Thoracic aorta (tissue), 2 donors: ENCODE results near the gene LENG1. TPM values are rescaled to one million over a fixed set of nuclear protein-coding genes. Genes with fewer than 3 reads are reported as not detected.

Source experiments
- ATAC-seq: fragments of 150-250 bp; one replicate; pipeline ENCODE4 v1.8.0; 2017; ENCODE audit warnings: low read depth; ENCODE audit not compliant: insufficient number of reproducible peaks, low FRiP score
- DNase-seq: peaks from one replicate; pipeline ENCODE4 v3.0.0-alpha.2; 2020; ENCODE audit warnings: low spot score
- H3K27ac ChIP-seq, 2 donors: fragments of 200-600 bp; sonication (generic); 1 replicate in 1 of 2; 2 replicates in 1 of 2; pipeline ENCODE4 v1.5.1; 2016; ENCODE audit warnings: mild to moderate bottlenecking in 2 of 2, moderate library complexity in 2 of 2
- H3K27me3 ChIP-seq: fragments of 200-600 bp; sonication (generic); replicated peaks from 2 replicates; pipeline ENCODE4 v1.6.0; 2016; ENCODE audit warnings: mild to moderate bottlenecking; ENCODE audit not compliant: insufficient read depth
- H3K36me3 ChIP-seq: fragments of 200-600 bp; sonication (generic); one replicate; pipeline ENCODE4 v1.5.1; 2016
- H3K4me1 ChIP-seq, 2 donors: fragments of 200-600 bp; sonication (generic); 1 replicate in 1 of 2; 2 replicates in 1 of 2; pipeline versions ENCODE4 v1.5.1 to v1.6.0; 2016; ENCODE audit warnings: low read depth in 2 of 2, mild to moderate bottlenecking in 1 of 2; ENCODE audit not compliant: control insufficient read depth in 1 of 2
- H3K4me3 ChIP-seq: fragments of 200-600 bp; sonication (generic); 2 replicates; pipeline ENCODE4 v1.5.1; 2016; ENCODE audit warnings: mild to moderate bottlenecking
- H3K9me3 ChIP-seq: fragments of 200-600 bp; sonication (generic); 2 replicates; pipeline ENCODE4 v1.5.1; 2016
- CTCF ChIP-seq: fragments of 200-600 bp; sonication (generic); IDR thresholded peaks from one replicate; pipeline ENCODE4 v1.5.1; 2019; ENCODE audit warnings: antibody characterized with exemption
- total RNA-seq, 2 donors: library from RNA; depleted of rRNA; stranded (reverse); fragments of >200 nt; gene quantifications; one replicate each; pipeline versions ENCODE4 v1.1.0 to v1.2.3, GENCODE V29; 2016

LENG1 gene
- total RNA-seq, 2 donors from 2014 or later = 7.6 to 8.0 TPM

- Histone ChIP-seq H3K4me3 (peak overlapping the region; percentile 80), H3K27ac (peak overlapping the region; percentile 77 to 82), H3K36me3 (peaks cover 20% of the 10 kb centered on the region), H3K9me3 (no peaks in the 10 kb centered on the region), H3K27me3 (peaks cover 4% of the 10 kb centered on the region), H3K4me1 (peaks cover 16 to 29% of the 10 kb centered on the region in 2 donors)
- ATAC-seq (no peak), DNase-seq (no peak)
- no peak for TF ChIP-seq CTCF
Measured at GRCh38 chr19:54160182-54160811, 776 bp upstream of the LENG1 start.

- Histone ChIP-seq H3K27ac (peak overlapping the region; percentile 92 to 99), H3K4me1 (peaks cover 16 to 29% of the 10 kb centered on the region in 2 donors), H3K4me3 (peak overlapping the region; percentile 80), H3K9me3 (no peaks in the 10 kb centered on the region), H3K36me3 (peaks cover 31% of the 10 kb centered on the region), H3K27me3 (no peaks in the 10 kb centered on the region)
- TF ChIP-seq CTCF = no peak
- ATAC-seq (no peak), DNase-seq (no peak)
Measured at GRCh38 chr19:54158812-54159351, 639 bp downstream of the LENG1 start.

GRCh38 chr19:54156953-54157352, 2.6 kb downstream of the LENG1 start:
- Histone ChIP-seq H3K4me1 (peaks cover 16 to 28% of the 10 kb centered on the region in 2 donors), H3K27me3 (no peaks in the 10 kb centered on the region), H3K36me3 (peaks cover 48% of the 10 kb centered on the region), H3K4me3 (no peak overlapping the region), H3K27ac (no peak overlapping the region), H3K9me3 (no peaks in the 10 kb centered on the region)
- DNase-seq (no peak), ATAC-seq (no peak)
- no peak for TF ChIP-seq CTCF

DNA sequence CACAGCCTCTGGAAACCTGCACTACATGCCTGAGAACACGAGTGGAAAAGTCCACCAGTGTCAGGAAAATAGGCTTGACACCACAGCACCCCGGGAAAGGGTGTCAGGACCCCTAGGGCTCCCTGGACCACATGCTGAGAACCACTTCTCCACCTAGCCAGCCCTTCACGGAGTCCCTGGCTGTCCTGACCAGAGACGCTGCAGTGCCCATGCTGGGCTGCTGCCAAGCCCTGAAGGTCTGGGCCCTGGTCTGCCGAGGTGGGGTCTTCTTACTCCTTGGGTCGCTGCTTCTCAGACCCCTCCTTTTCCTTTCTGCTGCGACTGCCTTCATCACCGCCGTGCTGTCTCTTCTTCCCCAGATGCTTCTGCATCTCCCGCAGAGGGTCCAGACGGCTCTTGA, 3.0 kb downstream of the LENG1 start:
- DNase-seq (no peak), ATAC-seq (no peak)
- no peak overlapping the region for H3K27ac ChIP-seq
- no peaks in the 10 kb centered on the region for H3K9me3 ChIP-seq
- H3K27me3 ChIP-seq = no peaks in the 10 kb centered on the region
- TF ChIP-seq CTCF = no peak
- H3K4me3 ChIP-seq = no peak overlapping the region
- peaks cover 51% of the 10 kb centered on the region for H3K36me3 ChIP-seq
- peaks cover 16 to 23% of the 10 kb centered on the region in 2 donors for H3K4me1 ChIP-seq

DNA sequence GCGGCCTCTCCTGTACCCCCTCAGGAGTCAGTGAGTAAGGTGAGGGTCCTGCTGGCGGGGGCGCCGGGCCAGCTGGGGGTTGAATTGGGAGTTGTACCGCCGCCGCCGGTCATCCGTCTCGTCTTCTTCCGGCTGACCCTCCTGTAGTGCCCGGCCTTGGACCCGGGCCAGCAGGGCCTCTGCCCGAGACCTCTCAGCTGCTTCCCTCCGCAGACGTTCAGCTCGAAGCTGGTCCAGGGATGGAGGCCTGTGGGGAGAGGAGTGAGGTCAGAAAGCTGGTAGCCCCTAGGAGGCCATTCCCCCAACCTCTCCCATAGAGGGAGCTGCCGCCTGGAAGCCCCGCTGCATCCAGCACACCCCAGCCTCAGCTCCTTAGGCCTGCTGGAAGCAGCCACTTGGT, 3.8 kb downstream of the LENG1 start:
- Histone ChIP-seq H3K4me1 (peaks cover 12 to 16% of the 10 kb centered on the region in 2 donors), H3K27ac (no peak overlapping the region), H3K4me3 (no peak overlapping the region), H3K36me3 (peaks cover 59% of the 10 kb centered on the region), H3K9me3 (no peaks in the 10 kb centered on the region), H3K27me3 (no peaks in the 10 kb centered on the region)
- DNase-seq (no peak), ATAC-seq (no peak)
- no peak for TF ChIP-seq CTCF
